HG03378 (cell line): Measurements from ENCODE around the gene ISM1.
"Not testable (repeated sequence)": the region's sequence is repeated elsewhere in the genome, so short reads cannot be mapped to it uniquely, and the experiment has no call there.

ENCODE experiments used
- ATAC-seq: cut with Tn5 transposase; IDR thresholded peaks from one replicate; pipeline ENCODE4 v1.9.1; 2021; ENCODE audit warnings: mild to moderate bottlenecking, moderate library complexity; ENCODE audit not compliant: unreplicated experiment

ISM1 gene

GRCh38 chr20:13221313-13221672, 219 bp downstream of the ISM1 start:
- no peak for ATAC-seq

GRCh38 chr20:13221673-13222318, 722 bp downstream of the ISM1 start:
- ATAC-seq = peak; percentile 62

GRCh38 chr20:13222319-13222716, 1.2 kb downstream of the ISM1 start:
- no peak for ATAC-seq

- ATAC-seq = no peak
These were observed 2.9 kb downstream of the ISM1 start for GRCh38 chr20:13223736-13224520.

GRCh38 chr20:13226367-13226766, 5.3 kb downstream of the ISM1 start:
- ATAC-seq = no peak

GRCh38 chr20:13228771-13229170, 7.7 kb downstream of the ISM1 start:
- no peak for ATAC-seq

- ATAC-seq = no peak
These were observed 8.5 kb downstream of the ISM1 start for GRCh38 chr20:13229538-13229937.

GRCh38 chr20:13231031-13231752, 10.1 kb downstream of the ISM1 start:
- no peak for ATAC-seq

GRCh38 chr20:13232999-13233398, 11.9 kb downstream of the ISM1 start:
- ATAC-seq = no peak

- no peak for ATAC-seq
These were observed 13.9 kb downstream of the ISM1 start for GRCh38 chr20:13234961-13235360.

- not testable (repeated sequence) for ATAC-seq
These were observed 15.3 kb downstream of the ISM1 start for GRCh38 chr20:13236360-13236759.

GRCh38 chr20:13236990-13237720, 16.1 kb downstream of the ISM1 start:
- no peak for ATAC-seq

GRCh38 chr20:13238001-13238653, 17.1 kb downstream of the ISM1 start:
- ATAC-seq = no peak

GRCh38 chr20:13243826-13244376, 22.8 kb downstream of the ISM1 start:
- ATAC-seq = no peak

- no peak for ATAC-seq
These were observed 24.2 kb downstream of the ISM1 start for GRCh38 chr20:13245250-13245723.

GRCh38 chr20:13249118-13249797, 28.2 kb downstream of the ISM1 start:
- no peak for ATAC-seq

- ATAC-seq = no peak
These were observed 28.7 kb downstream of the ISM1 start for GRCh38 chr20:13249798-13250170.

- no peak for ATAC-seq
These were observed 29.2 kb downstream of the ISM1 start for GRCh38 chr20:13250251-13250650.

GRCh38 chr20:13251106-13251903, 30.2 kb downstream of the ISM1 start:
- no peak for ATAC-seq
